Mesothelial cell of epicardium (in vitro differentiated cells): Measurements from ENCODE around the gene RAMACL. TPM values are rescaled to one million over a fixed set of nuclear protein-coding genes. Genes with fewer than 3 reads are reported as not detected.
"Not testable (repeated sequence)": the region's sequence is repeated elsewhere in the genome, so short reads cannot be mapped to it uniquely, and the experiment has no call there.

Experiments
- DNase-seq, 2 experiments: peaks; one replicate each; pipeline ENCODE4 v3.0.0; 2021; ENCODE audit warnings: low spot score in 2 of 2; ENCODE audit not compliant: unreplicated experiment in 2 of 2
- H3K27ac Mint-ChIP-seq: 2 replicates; pipeline ENCODE4 v1.8.0; 2021; ENCODE audit warnings: mixed read lengths
- H3K27me3 Mint-ChIP-seq: 2 replicates; pipeline ENCODE4 v1.8.0; 2021; ENCODE audit warnings: low read depth, mixed read lengths
- H3K36me3 Mint-ChIP-seq: 2 replicates; pipeline ENCODE4 v1.8.0; 2021; ENCODE audit warnings: mixed read lengths
- H3K4me1 Mint-ChIP-seq: 2 replicates; pipeline ENCODE4 v1.8.0; 2021; ENCODE audit warnings: mixed read lengths
- H3K4me3 Mint-ChIP-seq: 2 replicates; pipeline ENCODE4 v1.8.0; 2021; ENCODE audit warnings: mild to moderate bottlenecking, moderate library complexity, mixed read lengths
- H3K9me3 Mint-ChIP-seq: 2 replicates; pipeline ENCODE4 v1.8.0; 2021; ENCODE audit warnings: mixed read lengths
- CTCF ChIP-seq: fragments of 200-600 bp; sonication (generic); IDR thresholded peaks from one replicate; pipeline ENCODE4 v1.5.0; 2021; ENCODE audit warnings: antibody characterized with exemption; ENCODE audit not compliant: unreplicated experiment
- total RNA-seq: library from RNA; stranded (reverse); gene quantifications from 3 replicates; pipeline ENCODE4 v1.2.1, GENCODE V29; 2021

RAMACL gene
- total RNA-seq, 1 donor from 2014 or later: 0.69 TPM

GRCh38 chr6:166587631-166588413, 1.3 kb upstream of the RAMACL start:
- TF ChIP-seq CTCF: no peak
- Mint-ChIP-seq H3K4me1 (peaks cover 41% of the 10 kb centered on the region), H3K9me3 (no peaks in the 10 kb centered on the region), H3K27me3 (no peaks in the 10 kb centered on the region), H3K27ac (no peak overlapping the region), H3K4me3 (no peak overlapping the region), H3K36me3 (no peaks in the 10 kb centered on the region)
- no peak for DNase-seq

- no peak overlapping the region for H3K27ac Mint-ChIP-seq
- H3K9me3 Mint-ChIP-seq: no peaks in the 10 kb centered on the region
- no peak for TF ChIP-seq CTCF
- no peak for DNase-seq
- H3K4me1 Mint-ChIP-seq: peaks cover 42% of the 10 kb centered on the region
- H3K27me3 Mint-ChIP-seq: no peaks in the 10 kb centered on the region
- H3K36me3 Mint-ChIP-seq: no peaks in the 10 kb centered on the region
- no peak overlapping the region for H3K4me3 Mint-ChIP-seq
These were observed 1.5 kb downstream of the RAMACL start for GRCh38 chr6:166584853-166585429.

- Mint-ChIP-seq H3K36me3 (no peaks in the 10 kb centered on the region), H3K27me3 (no peaks in the 10 kb centered on the region), H3K4me3 (no peak overlapping the region), H3K27ac (no peak overlapping the region), H3K4me1 (peaks cover 35% of the 10 kb centered on the region), H3K9me3 (no peaks in the 10 kb centered on the region)
- no peak for TF ChIP-seq CTCF
- no peak for DNase-seq
These were observed 2.3 kb downstream of the RAMACL start for GRCh38 chr6:166584155-166584554.

- Mint-ChIP-seq H3K36me3 (no peaks in the 10 kb centered on the region), H3K9me3 (no peaks in the 10 kb centered on the region), H3K27ac (peak overlapping the region; percentile 56), H3K4me3 (no peak overlapping the region), H3K27me3 (no peaks in the 10 kb centered on the region), H3K4me1 (peaks cover 27% of the 10 kb centered on the region)
- DNase-seq: no peak
- TF ChIP-seq CTCF: no peak
These were observed 3.1 kb downstream of the RAMACL start for GRCh38 chr6:166583230-166583965.

- peaks cover 5% of the 10 kb centered on the region for H3K36me3 Mint-ChIP-seq
- H3K27me3 Mint-ChIP-seq: no peaks in the 10 kb centered on the region
- peaks cover 21% of the 10 kb centered on the region for H3K4me1 Mint-ChIP-seq
- H3K9me3 Mint-ChIP-seq: peaks cover 7% of the 10 kb centered on the region
- no peak overlapping the region for H3K27ac Mint-ChIP-seq
- DNase-seq: no peak
- no peak for TF ChIP-seq CTCF
- no peak overlapping the region for H3K4me3 Mint-ChIP-seq
These were observed 4.2 kb downstream of the RAMACL start for GRCh38 chr6:166582258-166582657.

DNA sequence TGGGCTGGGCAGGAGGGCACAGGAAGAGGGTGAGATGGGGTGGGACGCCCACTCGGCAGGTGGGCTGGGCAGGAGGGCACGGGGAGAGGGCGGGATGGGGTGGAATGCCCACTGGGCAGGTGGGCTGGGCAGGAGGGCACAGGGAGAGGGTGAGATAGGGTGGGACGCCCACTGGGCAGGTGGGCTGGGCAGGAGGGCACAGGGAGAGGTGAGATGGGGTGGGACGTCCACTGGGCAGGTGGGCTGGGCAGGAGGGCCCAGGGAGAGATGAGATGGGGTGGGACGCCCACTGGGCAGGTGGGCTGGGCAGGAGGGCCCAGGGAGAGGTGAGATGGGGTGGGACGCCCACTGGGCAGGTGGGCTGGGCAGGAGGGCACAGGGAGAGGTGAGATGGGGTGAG, 4.7 kb downstream of the RAMACL start:
- H3K4me3 Mint-ChIP-seq, H3K27me3 Mint-ChIP-seq, H3K36me3 Mint-ChIP-seq, H3K9me3 Mint-ChIP-seq, H3K27ac Mint-ChIP-seq, DNase-seq: not testable (repeated sequence)
- peaks cover 21% of the 10 kb centered on the region for H3K4me1 Mint-ChIP-seq
